GM12878 (cell line): Measurements from ENCODE around the gene TRANK1. TPM values are rescaled to one million over a fixed set of nuclear protein-coding genes. Genes with fewer than 3 reads are reported as not detected.

ENCODE experiments used
- ATAC-seq: fragments of 200-7000 bp; cut with Tn5 transposase; 3 replicates; pipeline ENCODE4 v1.9.1; 2020; ENCODE audit warnings: mild to moderate bottlenecking, moderate library complexity
- BruUV-seq: library from RNA; stranded (reverse); fragments of 400-500 nt; replicated peaks from 2 replicates; lab custom pipeline; 2021; lab: Mats Ljungman, UMichigan
- CTCF ChIA-PET: fragments of 300-600 bp; sonication (Branson Sonifier 250); formaldehyde crosslinking; extraction: SDS; loops from one replicate; lab custom pipeline; 2021; ENCODE audit warnings: inconsistent platforms; lab: Yijun Ruan, JAX
- POLR2A ChIA-PET: fragments of 350-600 bp; formaldehyde crosslinking; extraction: SDS; loops from one replicate; lab custom pipeline; 2021; ENCODE audit warnings: inconsistent platforms; lab: Charles Lee
- RAD21 ChIA-PET: fragments of 300-600 bp; sonication (Branson Sonifier 250); formaldehyde crosslinking; loops from one replicate; lab custom pipeline; 2023; ENCODE audit warnings: antibody characterized with exemption; ENCODE audit not compliant: unreplicated experiment; lab: Charles Lee
- SMC1A ChIA-PET: fragments of 300-600 bp; sonication (Branson Sonifier 250); formaldehyde crosslinking; loops from one replicate; lab custom pipeline; 2023; ENCODE audit not compliant: unreplicated experiment, uncharacterized antibody; lab: Charles Lee
- DNase-seq: peaks from one replicate; pipeline ENCODE4 v3.0.0-alpha.2; 2011; ENCODE audit warnings: low read depth, low spot score
- FAIRE-seq: peaks from 3 replicates; lab custom pipeline; 2011; peaks lifted over from hg19 to GRCh38; lab: Jason Lieb, UNC
- H2AFZ ChIP-seq: 2 replicates; pipeline ENCODE4 v1.6.0; 2011; ENCODE audit warnings: low read depth, low read length, control low read depth; ENCODE audit not compliant: control insufficient read depth
- H3K27ac ChIP-seq: 2 replicates; pipeline ENCODE4 v1.5.1; 2011; ENCODE audit warnings: control low read depth; ENCODE audit not compliant: control insufficient read depth, insufficient read depth
- H3K27me3 ChIP-seq, 2 experiments: replicated peaks in 1 of 2; 2 replicates each; pipeline versions ENCODE4 v1.6.0 to v1.6.1; 2011; ENCODE audit warnings: low read length in 1 of 2; ENCODE audit not compliant: control insufficient read depth in 2 of 2, insufficient read depth in 2 of 2
- H3K36me3 ChIP-seq, 2 experiments: 2 replicates each; pipeline ENCODE4 v1.5.1; 2011; ENCODE audit warnings: low read length in 1 of 2; ENCODE audit not compliant: control insufficient read depth in 2 of 2, insufficient read depth in 2 of 2
- H3K4me1 ChIP-seq: 2 replicates; pipeline ENCODE4 v1.6.1; 2011; ENCODE audit warnings: mild to moderate bottlenecking, low read length, moderate library complexity, mixed read lengths; ENCODE audit not compliant: control insufficient read depth, insufficient read depth
- H3K4me2 ChIP-seq: 2 replicates; pipeline ENCODE4 v1.6.0; 2011; ENCODE audit warnings: control low read depth; ENCODE audit not compliant: control insufficient read depth, insufficient read depth
- H3K4me3 ChIP-seq: fragments of 200-600 bp; sonication (generic); 2 replicates; pipeline ENCODE4 v1.5.1; 2016
- H3K79me2 ChIP-seq: 2 replicates; pipeline ENCODE4 v1.6.0; 2011; ENCODE audit warnings: low read length; ENCODE audit not compliant: control insufficient read depth, insufficient read depth
- H3K9ac ChIP-seq: 2 replicates; pipeline ENCODE4 v1.8.0; 2011; ENCODE audit warnings: low read length, control low read depth, mixed read lengths; ENCODE audit not compliant: control insufficient read depth, insufficient read depth
- H3K9me3 ChIP-seq: replicated peaks from 3 replicates; pipeline ENCODE4 v1.5.1; 2011; ENCODE audit warnings: mild to moderate bottlenecking, low read length; ENCODE audit not compliant: control insufficient read depth, insufficient read depth
- H4K20me1 ChIP-seq: 2 replicates; pipeline ENCODE4 v1.6.0; 2011; ENCODE audit not compliant: control insufficient read depth, insufficient read depth
- BHLHE40 ChIP-seq, 2 experiments: fragments of 450-650 bp in 1 of 2; IDR thresholded peaks; 2 replicates each; pipeline ENCODE4 v1.6.1; 2011 to 2017; ENCODE audit warnings: low read depth in 2 of 2, borderline replicate concordance in 1 of 2, improper control_type of control experiment in 1 of 2, low read length in 1 of 2, mild to moderate bottlenecking in 1 of 2
- EED ChIP-seq: sonication (generic); IDR thresholded peaks from 2 replicates; pipeline ENCODE4 v1.6.1; 2016; ENCODE audit warnings: antibody characterized with exemption, low read depth
- HDAC6 ChIP-seq: fragments of 200-600 bp; sonication (generic); IDR thresholded peaks from one replicate; pipeline ENCODE4 v1.8.0; 2017; ENCODE audit warnings: antibody characterized with exemption; ENCODE audit not compliant: unreplicated experiment
- IKZF1 ChIP-seq: fragments of 450-650 bp; conservative IDR thresholded peaks from 2 replicates; pipeline ENCODE4 v1.6.1; 2017; ENCODE audit warnings: antibody characterized with exemption, mild to moderate bottlenecking
- STAT3 ChIP-seq: IDR thresholded peaks from 2 replicates; pipeline ENCODE4 v1.6.1; 2011; ENCODE audit warnings: low read depth, low read length, improper control_type of control experiment
- TCF7 ChIP-seq: IDR thresholded peaks from 2 replicates; pipeline ENCODE4 v1.6.1; 2014; ENCODE audit warnings: antibody characterized with exemption, borderline replicate concordance
- WGBS: methylation state at CpG from one replicate; pipeline ENCODE4 v1.1.6; 2016; ENCODE audit warnings: low lambda C conversion rate; ENCODE audit not compliant: insufficient replicate concordance, insufficient coverage; ENCODE audit errors: missing lambda C conversion rate; 5-methylcytosine and 5-hydroxymethylcytosine counted together
- in situ Hi-C: fragments of 300-500 bp; cut with MboI; formaldehyde crosslinking; loops from 9 replicates; pipeline ENCODE4 v1.14.3; 2018; ENCODE audit warnings: mixed read lengths
- intact Hi-C: fragments of 100-400 bp; cut with micrococcal nuclease; formaldehyde crosslinking; loops from one replicate; pipeline ENCODE4 v1.14.2; 2022; ENCODE audit not compliant: unreplicated experiment
- polyA plus RNA-seq, 11 experiments: library from polyadenylated mRNA; depleted of rRNA in 4 of 11; unstranded in 6 of 11; stranded (reverse) in 5 of 11; fragments of >200 nt; fragmentation: Nextera tagmentation in 4 of 11; fragmentation: Illumina TruSeq in 1 of 11; extraction: Ambion mirVana in 4 of 11; extraction: Trizol in 1 of 11; gene quantifications; 1 replicate in 1 of 11; 2 replicates in 10 of 11; pipeline versions ENCODE4 v1.2.1 to v1.2.3, GENCODE V29; 2011 to 2016; ENCODE audit warnings: inconsistent platforms in 2 of 11, missing spikeins in 2 of 11, low read depth in 1 of 11
- total RNA-seq, 4 experiments: library from RNA; depleted of rRNA in 3 of 4; stranded (reverse); fragments of >200 nt in 3 of 4; fragmentation: Illumina TruSeq in 1 of 4; extraction: Trizol in 1 of 4; gene quantifications; 2 replicates each; pipeline versions ENCODE4 v1.2.1 to v1.2.3, GENCODE V29; 2013 to 2021

The TRANK1 gene
- total and polyA plus RNA-seq, 10 of the 15 experiments (the other 5 are each of a cell fraction or from before 2014, with no cell fraction given), result 0.46 to 8.8 (median 1.1) TPM

- H3K4me1 ChIP-seq, result no peaks in the 10 kb centered on the region
- in situ Hi-C loops, result loop anchor here (5.0 kb wide), 1 partner anchor 229 kb away; no protein-coding TSS in a partner anchor
- no TSS peak for BruUV-seq
- H3K36me3 ChIP-seq, result no peaks in the 10 kb centered on the region
- no peak for DNase-seq
- no peak overlapping the region for H3K27ac ChIP-seq
- intact Hi-C loops, result no loop called here
- ChIA-PET CTCF (interaction anchor here (1.0 to 5.4 kb wide), 5 partner anchors 10 to 225 kb away, joined by 5 to 116 read pairs (median 66); no protein-coding TSS in a partner anchor), POLR2A (interaction anchor here (1.4 to 1.7 kb wide), 2 partner anchors 17 to 258 kb away, joined by 4 to 5 read pairs; no protein-coding TSS in a partner anchor), SMC1A (interaction anchor here (0.9 to 4.5 kb wide), 5 partner anchors 13 to 164 kb away, joined by 3 to 45 read pairs (median 4); no protein-coding TSS in a partner anchor), RAD21 (interaction anchor here (4.9 kb wide), 1 partner anchor 51 kb away, joined by 83 read pairs; no protein-coding TSS in a partner anchor)
- no peaks in the 10 kb centered on the region for H3K9me3 ChIP-seq
- no peak overlapping the region for H3K4me2 ChIP-seq
- no peaks in the 10 kb centered on the region for H4K20me1 ChIP-seq
- no peak for ATAC-seq
- FAIRE-seq, result no peak
- WGBS, result 74% methylated on average over 3 of the region's 3 CpGs
- no peaks in the 10 kb centered on the region for H3K79me2 ChIP-seq
- H2AFZ ChIP-seq, result no peak overlapping the region
- TF ChIP-seq TCF7, result no peak
- no peak for TF ChIP-seq HDAC6
- TF ChIP-seq IKZF1, result no peak
- no peak for TF ChIP-seq EED
- TF ChIP-seq BHLHE40 (IDR thresholded peaks at IDR 0.05; ENCODE audit: borderline replicate concordance in 1 of 2, low read depth in 2 of 2, low read length in 1 of 2), result no peak
- TF ChIP-seq STAT3, result no peak
- H3K9ac ChIP-seq, result no peak overlapping the region
- H3K4me3 ChIP-seq, result no peak overlapping the region
- H3K27me3 ChIP-seq, result no peaks in the 10 kb centered on the region
Observed at GRCh38 chr3:36956155-36956554, 11.3 kb upstream of the TRANK1 start.
